ENCODE data around the gene KIF5B.
"Not testable (repeated sequence)": the region's sequence is repeated elsewhere in the genome, so short reads cannot be mapped to it uniquely, and the experiment has no call there.

KIF5B gene

GRCh38 chr10:32073128-32073527 is 16.9 kb upstream of the KIF5B start:
- no peak for TF ChIP-seq CTCF (IDR thresholded peaks at IDR 0.05; ENCODE audit: low read depth, low read length)
- no peak overlapping the region for H3K4me3 ChIP-seq (replicated peaks in 1 of 2; ENCODE audit: low read depth in 2 of 2, low read length in 2 of 2)
- DNase-seq (ENCODE audit: low read depth in 2 of 2), result no peak

GRCh38 chr10:32072025-32072800 is 16.0 kb upstream of the KIF5B start:
- DNase-seq (ENCODE audit: low read depth in 2 of 2), result no peak
- no peak for TF ChIP-seq CTCF (IDR thresholded peaks at IDR 0.05; ENCODE audit: low read depth, low read length)
- no peak overlapping the region for H3K4me3 ChIP-seq (replicated peaks in 1 of 2; ENCODE audit: low read depth in 2 of 2, low read length in 2 of 2)

- TF ChIP-seq CTCF (IDR thresholded peaks at IDR 0.05; ENCODE audit: low read depth, low read length), result no peak
- no peak overlapping the region for H3K4me3 ChIP-seq (replicated peaks in 1 of 2; ENCODE audit: low read depth in 2 of 2, low read length in 2 of 2)
- no peak for DNase-seq (ENCODE audit: low read depth in 2 of 2)
Measured at GRCh38 chr10:32070645-32071044, 14.4 kb upstream of the KIF5B start.

- no peak for TF ChIP-seq CTCF (IDR thresholded peaks at IDR 0.05; ENCODE audit: low read depth, low read length)
- DNase-seq (ENCODE audit: low read depth in 2 of 2), result no peak
- H3K4me3 ChIP-seq (replicated peaks in 1 of 2; ENCODE audit: low read depth in 2 of 2, low read length in 2 of 2), result no peak overlapping the region
Measured at GRCh38 chr10:32068569-32068968, 12.3 kb upstream of the KIF5B start.

- H3K4me3 ChIP-seq (replicated peaks in 1 of 2; ENCODE audit: low read depth in 2 of 2, low read length in 2 of 2); DNase-seq (ENCODE audit: low read depth in 2 of 2): not testable (repeated sequence)
Measured at GRCh38 chr10:32067931-32068330, 11.7 kb upstream of the KIF5B start.

GRCh38 chr10:32065856-32066255 is 9.6 kb upstream of the KIF5B start:
- DNase-seq (ENCODE audit: low read depth in 2 of 2), result peak; percentile 76 to 79
- no peak for TF ChIP-seq CTCF (IDR thresholded peaks at IDR 0.05; ENCODE audit: low read depth, low read length)
- H3K4me3 ChIP-seq (replicated peaks in 1 of 2; ENCODE audit: low read depth in 2 of 2, low read length in 2 of 2), result no peak overlapping the region

- H3K4me3 ChIP-seq (replicated peaks in 1 of 2; ENCODE audit: low read depth in 2 of 2, low read length in 2 of 2), result no peak overlapping the region
- no peak for TF ChIP-seq CTCF (IDR thresholded peaks at IDR 0.05; ENCODE audit: low read depth, low read length)
- no peak for DNase-seq (ENCODE audit: low read depth in 2 of 2)
Measured at GRCh38 chr10:32061440-32061839, 5.2 kb upstream of the KIF5B start.

Data from cardiac fibroblast (primary cell).